Nucleus accumbens (tissue), 56 donors: ENCODE results near the gene CDK15.
"Not testable (repeated sequence)": the region's sequence is repeated elsewhere in the genome, so short reads cannot be mapped to it uniquely, and the experiment has no call there.

Source experiments
- DNase-seq, 56 donors: peaks; one replicate each; lab custom pipeline; 2025; lab: John Stamatoyannopoulos, UW

CDK15 gene

DNA sequence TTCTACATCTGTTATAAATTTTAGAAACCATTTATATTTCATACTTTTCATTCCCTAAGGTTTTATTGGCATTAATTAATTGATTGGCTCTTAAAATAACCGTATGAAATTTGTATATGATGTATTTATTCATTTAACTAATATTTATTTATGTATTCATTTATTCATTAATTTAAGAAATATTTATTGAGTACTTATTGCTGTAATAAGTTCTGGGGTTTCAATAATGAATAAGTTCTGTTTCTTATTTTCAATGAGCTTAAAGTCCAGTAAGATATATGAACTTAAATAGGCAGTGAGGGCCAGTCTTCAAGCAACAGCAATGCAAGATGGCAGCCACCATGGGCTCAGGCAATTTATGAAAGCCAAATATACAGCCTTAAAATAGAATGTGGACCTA is 17.9 kb downstream of the CDK15 start:
- DNase-seq: no peak

DNA sequence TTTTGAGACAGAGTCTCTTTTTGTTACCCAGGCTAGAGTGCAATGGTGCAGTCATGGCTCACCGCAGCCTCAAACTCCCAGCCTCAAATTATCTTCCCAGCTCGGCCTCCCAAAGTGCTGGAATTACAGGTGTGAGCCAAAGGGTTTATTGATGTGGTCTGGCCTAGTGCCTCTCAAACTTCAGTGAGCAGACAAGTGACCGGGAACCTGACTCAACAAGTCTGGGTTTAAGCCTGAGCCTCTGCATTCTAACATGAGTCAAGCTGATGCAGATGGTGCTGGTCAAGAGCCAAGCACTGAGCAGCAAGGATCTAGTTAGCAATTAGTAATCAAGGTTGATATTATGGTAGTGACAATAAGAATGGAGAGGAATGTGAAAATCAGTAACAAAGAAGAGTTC is 21.3 kb downstream of the CDK15 start:
- DNase-seq: no peak

DNA sequence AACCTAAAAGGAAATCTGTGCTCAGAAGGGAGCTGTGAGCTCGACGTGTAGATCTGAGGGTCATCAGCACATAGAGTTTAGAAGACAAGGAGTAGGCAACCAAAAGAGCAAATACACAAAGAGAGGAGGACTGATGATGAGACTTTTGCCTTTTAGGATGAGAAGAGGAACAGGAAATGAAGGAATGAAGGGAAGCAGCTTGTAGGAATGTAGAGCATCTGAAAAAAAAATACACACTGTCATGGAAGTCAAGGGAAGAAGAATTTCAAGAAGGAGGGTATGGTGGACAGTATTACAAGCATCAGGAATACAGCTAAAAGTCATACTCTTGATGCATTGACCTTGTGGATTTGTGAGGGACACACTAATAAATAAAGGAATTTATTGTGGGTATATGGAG is 21.9 kb downstream of the CDK15 start:
- no peak for DNase-seq

DNA sequence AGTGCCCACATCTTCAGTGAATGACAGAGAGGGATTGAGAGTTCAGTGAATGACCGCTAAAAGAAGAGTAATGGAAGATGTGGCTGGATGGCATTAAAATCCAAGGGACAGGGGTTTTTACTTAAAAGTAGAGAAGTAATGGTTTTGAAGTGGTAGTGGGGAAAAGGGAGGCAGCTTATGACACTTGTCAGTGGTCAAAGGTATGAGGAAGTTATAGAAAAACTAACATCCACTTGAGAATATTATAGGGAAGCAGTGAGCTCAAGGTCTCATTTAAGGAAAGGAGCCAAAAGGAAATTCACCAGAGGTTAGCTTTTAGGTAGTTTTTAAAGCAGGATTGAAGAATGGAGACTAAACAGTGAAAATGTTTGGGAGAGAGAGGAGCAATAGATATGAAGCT is 24.3 kb downstream of the CDK15 start:
- DNase-seq: no peak

DNA sequence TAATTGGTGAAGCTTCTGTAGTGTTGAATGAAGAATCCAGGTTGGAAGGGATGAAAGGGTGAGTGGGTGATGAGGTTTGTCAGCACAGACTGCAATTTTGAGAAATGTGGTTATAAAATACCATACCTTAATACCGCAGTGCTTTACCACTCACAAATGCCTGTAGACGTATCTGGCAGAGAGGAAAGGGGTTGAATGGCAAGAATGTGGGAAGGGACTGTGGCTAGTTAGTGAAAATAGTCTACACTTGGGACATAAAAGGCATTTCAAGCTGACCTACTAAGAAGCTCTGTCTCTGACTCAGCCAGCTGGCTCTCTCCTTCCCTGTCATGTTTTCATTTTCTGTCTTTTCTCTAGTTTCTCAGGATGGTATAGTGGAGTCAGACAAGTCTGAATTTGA is 25.1 kb downstream of the CDK15 start:
- DNase-seq: no peak

DNA sequence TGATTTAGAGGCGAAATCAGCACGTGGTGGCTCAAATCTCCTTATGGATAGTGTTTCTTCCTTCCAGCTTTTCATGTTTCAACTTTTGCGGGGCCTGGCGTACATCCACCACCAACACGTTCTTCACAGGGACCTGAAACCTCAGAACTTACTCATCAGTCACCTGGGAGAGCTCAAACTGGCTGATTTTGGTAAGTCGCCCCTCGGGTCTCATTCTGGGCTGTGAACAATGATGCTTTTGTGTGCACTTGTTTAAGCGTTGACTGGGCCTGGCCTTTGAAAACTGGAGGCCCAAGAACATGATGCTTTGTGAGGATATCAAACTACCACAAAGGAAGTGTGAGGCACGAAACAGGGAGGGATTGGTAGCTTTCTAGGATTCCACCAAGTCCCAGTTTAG is 27.4 kb downstream of the CDK15 start:
- DNase-seq: no peak

DNA sequence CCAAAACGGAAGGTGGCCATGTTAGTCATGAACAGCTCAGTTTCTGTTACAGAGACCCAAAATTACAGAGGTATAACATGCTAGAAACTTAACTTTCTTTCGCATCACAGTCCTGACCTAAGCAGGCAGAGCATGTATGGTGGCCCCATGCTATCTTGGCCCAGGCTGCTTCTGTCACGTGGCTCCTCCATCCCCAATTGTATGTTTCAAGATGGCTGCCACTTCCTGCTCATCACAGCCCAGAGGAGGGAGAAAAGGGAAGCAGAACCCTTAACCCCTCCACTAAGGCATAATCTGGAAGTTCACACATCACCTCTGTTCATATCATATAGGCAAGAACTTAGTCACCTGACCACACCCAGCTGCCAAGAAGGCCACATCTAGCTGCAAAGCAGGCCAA is 28.7 kb downstream of the CDK15 start:
- DNase-seq: no peak

DNA sequence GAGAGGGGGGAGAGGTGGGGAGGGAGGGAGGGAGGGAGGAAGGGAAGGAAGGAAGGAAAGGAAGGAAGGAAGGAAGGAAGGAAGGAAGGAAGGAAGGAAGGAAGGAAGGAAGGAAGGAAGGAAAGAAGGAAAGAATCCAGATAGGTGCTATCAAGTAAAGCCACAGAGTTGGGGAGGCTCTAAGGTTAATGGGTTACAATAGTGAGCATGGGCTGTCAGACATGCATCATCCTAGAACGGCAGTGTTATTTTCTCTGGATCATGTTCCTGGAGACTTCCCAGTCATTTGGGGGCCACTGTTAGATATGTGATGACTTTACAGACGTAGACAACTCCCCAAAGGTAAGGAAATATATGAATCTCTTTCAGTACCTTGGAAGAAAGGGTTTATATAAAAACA is 31.1 kb downstream of the CDK15 start:
- DNase-seq: no peak

DNA sequence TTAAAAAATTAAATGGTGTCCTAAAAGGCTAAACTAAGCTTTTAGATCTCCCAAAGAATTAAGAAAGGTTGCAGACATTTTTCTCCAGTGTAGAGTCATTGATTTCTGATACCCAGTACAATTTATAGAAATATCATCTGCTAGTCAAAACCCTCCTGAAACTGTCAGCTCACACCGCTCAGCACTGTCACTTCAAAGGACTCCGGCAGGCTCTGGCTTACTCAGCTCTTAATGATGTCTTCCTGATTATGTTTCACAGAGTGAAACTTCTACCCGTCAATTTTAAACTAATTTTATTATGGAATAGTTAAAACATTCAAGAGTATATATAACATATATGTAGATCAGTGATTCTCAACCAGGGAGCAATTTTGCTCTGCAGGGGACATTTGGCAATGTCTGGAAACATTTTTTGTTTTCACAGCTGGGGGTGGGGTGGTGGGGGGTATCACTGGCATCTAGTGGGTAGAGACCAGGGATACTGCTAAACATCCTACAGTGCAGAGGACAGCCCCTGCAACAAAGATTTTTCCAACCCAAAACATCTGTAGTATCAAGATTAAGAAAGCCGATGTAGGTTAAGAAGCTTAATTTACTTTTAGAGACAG is 31.6 kb downstream of the CDK15 start:
- no peak for DNase-seq

DNA sequence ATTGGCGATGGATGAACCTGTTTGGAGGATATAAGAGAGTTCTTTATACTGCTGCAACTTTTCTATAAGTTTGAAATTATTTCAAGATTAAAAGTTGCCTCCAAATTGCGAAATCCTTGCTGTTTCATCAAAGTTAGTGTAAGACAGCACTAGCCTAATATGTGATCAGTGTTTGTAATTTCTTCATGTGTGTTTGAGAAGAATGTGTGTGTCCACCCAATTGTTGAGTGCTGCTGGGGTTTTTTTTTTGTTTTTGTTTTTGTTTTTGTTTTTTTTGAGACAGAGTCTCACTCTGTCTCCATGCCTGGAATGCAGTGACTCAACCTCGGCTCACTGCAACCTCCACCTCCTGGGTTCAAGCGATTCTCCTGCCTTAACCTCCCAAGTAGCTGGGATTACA is 33.4 kb downstream of the CDK15 start:
- DNase-seq: no peak

DNA sequence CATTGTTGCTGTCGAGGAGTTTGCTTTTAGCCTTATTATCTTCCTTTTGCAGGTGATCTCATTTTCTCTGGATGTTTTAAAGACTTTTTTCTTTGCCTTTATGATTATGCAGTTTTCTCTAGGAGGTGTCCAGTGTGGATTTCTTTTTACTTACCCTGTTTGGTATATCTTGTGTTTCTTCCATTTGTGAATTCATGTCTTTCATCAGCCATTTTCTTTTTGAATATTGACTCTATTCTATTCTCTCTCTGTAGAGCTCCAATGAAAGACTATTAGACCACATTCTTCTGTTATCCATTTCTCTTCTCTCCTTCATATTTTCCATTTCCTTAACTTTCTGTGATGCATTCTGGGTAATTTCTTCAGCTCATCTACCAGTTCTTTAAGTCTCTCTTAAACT is 34.4 kb downstream of the CDK15 start:
- no peak for DNase-seq

DNA sequence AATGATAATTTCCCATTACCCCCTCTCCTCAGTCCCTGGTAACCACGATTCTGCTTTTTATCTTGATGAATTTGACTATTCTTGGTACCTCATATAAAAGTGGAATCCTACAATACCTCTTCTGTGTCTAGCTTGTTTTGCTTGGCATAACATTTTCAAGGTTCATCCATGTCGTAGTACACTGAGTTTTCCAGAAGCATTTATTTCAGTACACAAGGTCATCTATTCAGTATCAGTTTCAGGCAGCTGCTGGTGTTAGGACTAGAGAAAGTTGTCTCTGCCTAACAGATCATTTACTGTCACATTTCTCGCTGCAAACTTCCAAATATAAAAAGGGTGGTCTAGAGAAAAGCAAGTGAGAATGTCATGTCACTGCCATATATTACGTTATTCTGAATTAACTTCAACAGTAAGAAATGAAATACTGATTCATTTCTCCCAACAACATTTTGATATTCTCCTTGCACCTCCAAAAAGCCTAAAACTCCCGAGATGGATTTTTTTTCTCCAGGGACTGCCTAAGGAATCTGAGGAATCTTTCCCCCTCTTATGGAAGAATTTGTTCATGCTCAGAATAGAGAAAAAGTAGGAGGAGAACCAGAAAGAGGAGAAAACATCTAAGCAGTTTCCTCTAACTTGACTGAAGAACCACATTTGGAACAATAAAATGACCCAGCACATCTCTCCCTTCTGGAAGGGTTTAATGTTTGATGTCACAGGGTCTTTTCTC is 36.0 kb downstream of the CDK15 start:
- DNase-seq: no peak

DNA sequence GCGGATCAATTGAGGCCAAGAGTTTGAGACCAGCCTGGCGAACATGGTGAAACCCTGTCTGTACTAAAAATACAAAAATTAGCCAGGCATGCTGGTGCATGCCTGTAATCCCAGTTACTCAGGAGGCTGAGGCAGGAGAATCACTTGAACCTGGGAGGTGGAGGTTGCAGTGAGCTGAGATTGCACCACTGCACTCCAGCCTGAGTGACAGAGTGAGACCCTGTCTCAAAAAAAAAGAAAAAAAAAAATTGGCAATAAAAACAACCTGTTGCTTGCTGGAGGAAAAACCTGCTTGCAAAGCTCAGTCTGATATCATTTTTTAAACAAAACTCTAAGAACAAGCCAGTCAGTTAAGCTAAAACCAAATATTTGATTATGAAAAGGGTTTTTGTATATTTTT is 38.6 kb downstream of the CDK15 start:
- DNase-seq: not testable (repeated sequence)

DNA sequence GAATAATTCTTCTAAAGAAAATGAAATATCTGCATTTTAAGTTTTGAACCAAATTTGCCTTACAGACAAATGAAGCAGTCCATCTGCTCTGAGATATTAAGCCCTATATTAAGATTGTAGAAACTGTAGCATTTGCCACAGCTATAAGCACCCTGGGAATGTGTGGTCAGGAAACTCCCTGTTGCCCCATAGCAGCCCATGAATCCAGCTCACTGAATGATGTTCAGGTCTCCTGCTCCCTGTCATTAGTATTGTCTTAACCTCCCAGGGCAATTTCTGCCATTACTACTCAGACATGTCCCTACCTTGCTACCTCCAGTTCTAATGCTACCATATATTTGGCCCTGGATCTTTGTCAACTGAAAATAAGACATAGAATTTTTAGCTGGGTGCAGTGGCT is 41.1 kb downstream of the CDK15 start:
- DNase-seq: no peak

DNA sequence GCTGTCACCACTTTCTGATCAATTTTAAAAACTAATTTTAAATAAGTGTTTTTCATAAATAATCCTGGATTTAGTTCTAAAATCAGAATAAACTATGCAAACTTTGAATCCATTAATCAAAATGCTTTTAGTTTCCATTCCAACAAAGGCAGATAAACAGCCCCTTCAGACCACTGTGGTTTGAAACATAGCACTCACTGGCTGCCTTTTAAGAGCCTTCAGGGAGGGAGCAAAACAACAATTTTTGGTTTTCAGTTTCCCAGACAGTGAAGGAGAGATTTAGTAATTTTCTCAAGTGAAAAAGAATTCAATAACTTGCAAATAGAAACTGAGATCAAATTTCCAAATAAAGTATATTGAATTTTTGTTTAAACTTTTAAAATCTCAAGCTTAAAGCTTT is 46.1 kb downstream of the CDK15 start:
- DNase-seq: no peak

DNA sequence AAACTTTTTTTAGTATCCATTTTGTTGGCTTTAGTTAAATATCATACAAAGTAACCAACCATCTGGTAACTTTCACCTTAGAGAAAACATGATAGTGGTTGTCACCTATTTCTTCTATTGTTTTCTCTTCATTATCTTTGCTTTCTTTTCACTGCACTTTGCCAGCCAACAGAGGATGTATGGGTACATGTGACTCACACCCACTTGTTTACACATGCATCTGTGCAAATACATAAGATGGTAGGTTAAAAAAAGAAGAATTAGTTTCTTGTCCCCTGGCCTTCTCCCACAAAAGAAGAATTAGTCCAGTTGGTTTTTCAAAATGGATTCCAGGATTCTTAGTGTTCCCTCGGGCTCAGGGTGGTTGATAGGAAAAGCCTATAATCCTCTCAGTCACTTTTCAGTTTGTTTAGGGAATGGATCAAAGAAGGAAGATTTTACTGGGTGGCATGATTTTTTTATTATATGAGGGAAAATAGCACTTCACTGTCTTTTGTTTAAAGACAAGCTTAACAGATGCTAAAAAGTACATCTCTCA is 46.6 kb downstream of the CDK15 start:
- no peak for DNase-seq

DNA sequence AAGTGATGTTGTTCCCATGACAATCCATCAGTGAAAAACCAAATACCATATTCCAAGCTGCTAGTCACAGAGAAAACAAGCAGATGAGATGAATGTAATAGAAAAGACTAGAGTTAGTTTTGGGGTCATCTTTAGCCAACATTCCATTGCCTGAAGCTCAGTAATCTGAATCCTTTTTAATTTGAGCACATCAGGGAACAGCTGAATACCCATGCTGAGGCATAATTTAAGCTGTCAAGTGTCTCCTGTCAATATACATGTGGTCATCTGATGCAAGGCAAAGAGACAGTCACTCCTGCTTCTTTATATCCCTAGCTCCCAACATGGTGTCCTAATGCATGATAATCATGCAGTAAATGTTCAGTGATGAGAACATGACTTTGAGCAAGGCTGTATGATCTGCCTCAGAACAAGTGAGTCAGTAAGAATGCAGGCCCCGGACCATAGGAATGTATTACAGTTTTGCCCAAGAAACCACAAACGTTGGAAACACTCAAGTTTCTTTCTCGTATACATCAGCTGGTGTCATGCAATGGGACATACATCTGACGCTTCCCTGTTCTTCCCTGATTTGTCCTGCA is 48.0 kb downstream of the CDK15 start:
- no peak for DNase-seq

DNA sequence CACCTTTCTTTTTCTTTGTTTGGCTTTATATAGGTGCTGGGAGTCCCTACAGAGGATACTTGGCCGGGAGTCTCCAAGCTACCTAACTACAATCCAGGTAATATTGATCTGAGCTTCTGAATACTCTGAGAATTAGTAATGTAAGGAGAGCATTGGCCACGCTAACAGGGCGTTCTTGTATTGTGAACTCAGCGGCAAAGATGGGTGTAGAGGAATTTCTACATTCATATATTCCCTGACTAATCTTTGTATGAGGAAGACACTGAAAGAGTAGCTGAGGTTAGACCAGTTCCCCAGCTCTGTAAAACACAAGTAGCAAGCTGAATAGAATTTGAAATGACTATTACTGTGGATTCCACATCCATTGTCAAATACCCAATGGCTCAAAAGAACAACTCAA is 48.5 kb downstream of the CDK15 start:
- DNase-seq: no peak

DNA sequence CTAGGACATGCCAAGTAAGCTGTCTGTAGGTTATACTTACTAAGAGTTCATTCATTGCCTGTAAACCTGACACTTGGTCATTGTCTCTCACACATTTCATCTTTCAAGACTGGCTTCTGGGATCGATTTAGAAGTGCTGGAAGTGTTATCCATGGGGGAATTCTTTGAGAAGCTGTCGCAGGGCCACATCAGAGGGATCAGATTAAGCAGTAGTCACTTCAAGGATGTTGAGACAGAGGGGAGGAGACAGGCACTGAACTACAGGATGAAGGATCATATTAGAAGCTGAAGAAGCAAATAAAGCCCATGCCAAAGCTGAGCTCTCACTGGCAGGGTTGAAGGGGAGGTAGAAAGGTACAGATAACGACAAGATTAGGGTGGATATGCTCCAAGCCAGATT is 49.0 kb downstream of the CDK15 start:
- no peak for DNase-seq

DNA sequence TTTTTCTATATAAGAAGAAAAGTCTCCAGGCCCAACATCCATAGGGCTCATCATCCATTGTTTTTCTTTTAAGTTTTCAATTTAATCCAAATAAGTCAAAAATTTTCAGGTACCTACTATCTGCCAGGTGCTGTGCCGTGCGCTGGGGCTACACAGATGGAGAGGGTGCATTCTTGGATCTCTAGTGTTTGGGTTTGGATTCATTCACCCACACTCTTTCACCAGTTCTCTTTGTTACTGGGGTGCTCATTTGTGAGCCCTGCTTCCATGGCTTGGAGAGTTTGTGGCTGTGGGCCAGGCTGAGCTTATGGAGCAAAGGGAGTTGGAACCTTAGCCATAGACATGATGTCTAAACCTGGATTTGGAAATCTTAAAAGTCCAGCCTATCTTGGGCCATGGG is 51.0 kb downstream of the CDK15 start:
- no peak for DNase-seq

DNA sequence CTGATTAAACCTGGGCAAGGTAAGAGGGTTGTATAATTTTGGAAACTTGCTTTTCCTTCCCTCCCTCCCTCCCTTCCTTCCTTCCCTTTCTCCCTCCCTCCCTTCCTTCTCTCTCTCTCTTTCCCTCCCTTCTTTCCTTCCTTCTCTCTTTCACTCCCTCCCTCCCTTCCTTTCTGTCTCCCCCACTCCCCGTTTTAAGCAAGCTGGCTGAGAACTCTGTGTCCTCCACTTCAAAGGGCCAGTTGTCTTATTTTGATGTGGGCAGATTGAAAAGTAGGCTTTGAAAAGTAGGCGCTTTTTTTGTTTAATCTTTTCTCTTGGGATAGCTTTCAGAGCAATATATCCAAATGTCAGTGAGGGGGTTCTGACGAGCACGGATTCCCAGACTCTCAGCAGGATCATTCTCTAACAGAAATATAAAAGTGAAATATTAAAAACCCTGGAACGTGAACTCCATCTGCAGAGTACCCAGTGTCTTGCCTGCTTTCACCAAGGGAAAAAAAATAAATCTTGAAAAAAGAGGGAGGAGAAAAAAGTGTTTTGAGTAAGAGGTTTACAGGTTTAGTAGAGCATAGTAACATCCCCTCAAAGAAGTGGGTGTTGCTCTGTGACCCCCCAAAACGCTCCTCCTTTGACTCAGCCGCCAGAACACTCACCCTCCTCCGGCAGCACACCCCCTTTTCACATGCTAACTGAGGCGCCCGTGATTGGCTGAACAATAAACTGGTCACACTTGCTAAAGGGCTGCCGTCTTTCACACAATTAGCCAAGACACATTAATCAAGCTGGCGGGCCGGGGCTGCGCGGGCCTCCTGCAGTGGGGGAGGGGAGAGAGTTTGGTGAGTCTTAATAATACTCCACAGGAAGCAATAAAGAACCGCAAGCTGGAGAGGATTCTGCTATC is 52.2 kb downstream of the CDK15 start:
- DNase-seq: peak in 19 of 56 donors; percentile 4 to 53 (median 18)
